Nephron progenitor cell (in vitro differentiated cells): ENCODE results near the gene BTNL8.

Experiments
- DNase-seq: peaks from one replicate; pipeline ENCODE4 v3.0.0; 2021
- H3K27ac Mint-ChIP-seq: 2 replicates; pipeline ENCODE4 v1.8.0; 2021; ENCODE audit warnings: mild to moderate bottlenecking, moderate library complexity, mixed read lengths
- H3K27me3 Mint-ChIP-seq: 2 replicates; pipeline ENCODE4 v1.8.0; 2021; ENCODE audit warnings: mild to moderate bottlenecking, low read depth, mixed read lengths; ENCODE audit not compliant: poor library complexity
- H3K36me3 Mint-ChIP-seq: 2 replicates; pipeline ENCODE4 v1.8.0; 2021; ENCODE audit warnings: low read depth, mixed read lengths
- H3K4me1 Mint-ChIP-seq: 2 replicates; pipeline ENCODE4 v1.8.0; 2021; ENCODE audit warnings: mixed read lengths
- H3K4me3 Mint-ChIP-seq: 2 replicates; pipeline ENCODE4 v1.8.0; 2021; ENCODE audit warnings: mild to moderate bottlenecking, moderate library complexity, mixed read lengths
- H3K9me3 Mint-ChIP-seq: 2 replicates; pipeline ENCODE4 v1.8.0; 2021; ENCODE audit warnings: mild to moderate bottlenecking, moderate library complexity, mixed read lengths
- CTCF ChIP-seq: fragments of 200-600 bp; sonication (generic); IDR thresholded peaks from 2 replicates; pipeline ENCODE4 v1.5.0; 2021; ENCODE audit warnings: antibody characterized with exemption

Gene BTNL8

GRCh38 chr5:180910182-180910581 lies 11.2 kb downstream of the BTNL8 start:
- no peak for TF ChIP-seq CTCF
- Mint-ChIP-seq H3K4me1 (peaks cover 15% of the 10 kb centered on the region), H3K4me3 (no peak overlapping the region), H3K9me3 (peaks cover 26% of the 10 kb centered on the region), H3K27me3 (peaks cover 8% of the 10 kb centered on the region), H3K27ac (no peak overlapping the region), H3K36me3 (peaks cover 5% of the 10 kb centered on the region)
- no peak for DNase-seq

GRCh38 chr5:180910735-180911134 lies 11.8 kb downstream of the BTNL8 start:
- no peak for TF ChIP-seq CTCF
- H3K27ac Mint-ChIP-seq: no peak overlapping the region
- DNase-seq: no peak
- no peak overlapping the region for H3K4me3 Mint-ChIP-seq
- H3K4me1 Mint-ChIP-seq: peaks cover 15% of the 10 kb centered on the region
- peaks cover 26% of the 10 kb centered on the region for H3K9me3 Mint-ChIP-seq
- peaks cover 8% of the 10 kb centered on the region for H3K27me3 Mint-ChIP-seq
- H3K36me3 Mint-ChIP-seq: peaks cover 5% of the 10 kb centered on the region

- Mint-ChIP-seq H3K4me3 (no peak overlapping the region), H3K4me1 (peaks cover 8% of the 10 kb centered on the region), H3K27me3 (peaks cover 2% of the 10 kb centered on the region), H3K36me3 (no peaks in the 10 kb centered on the region), H3K27ac (no peak overlapping the region), H3K9me3 (peaks cover 12% of the 10 kb centered on the region)
- no peak for DNase-seq
- no peak for TF ChIP-seq CTCF
Measured at GRCh38 chr5:180914646-180915045, 15.7 kb downstream of the BTNL8 start.

- H3K4me3 Mint-ChIP-seq: no peak overlapping the region
- H3K27me3 Mint-ChIP-seq: peaks cover 2% of the 10 kb centered on the region
- no peak for DNase-seq
- TF ChIP-seq CTCF: no peak
- no peak overlapping the region for H3K27ac Mint-ChIP-seq
- H3K36me3 Mint-ChIP-seq: no peaks in the 10 kb centered on the region
- peaks cover 5% of the 10 kb centered on the region for H3K9me3 Mint-ChIP-seq
- peaks cover 1% of the 10 kb centered on the region for H3K4me1 Mint-ChIP-seq
Measured at GRCh38 chr5:180915924-180916323, 17.0 kb downstream of the BTNL8 start.

- Mint-ChIP-seq H3K27ac (no peak overlapping the region), H3K27me3 (peaks cover 11% of the 10 kb centered on the region), H3K9me3 (peaks cover 15% of the 10 kb centered on the region), H3K4me3 (no peak overlapping the region), H3K4me1 (no peaks in the 10 kb centered on the region), H3K36me3 (no peaks in the 10 kb centered on the region)
- no peak for DNase-seq
- no peak for TF ChIP-seq CTCF
Measured at GRCh38 chr5:180918380-180918779, 19.4 kb downstream of the BTNL8 start.

- Mint-ChIP-seq H3K36me3 (no peaks in the 10 kb centered on the region), H3K27me3 (peaks cover 16% of the 10 kb centered on the region), H3K4me3 (no peak overlapping the region), H3K9me3 (peaks cover 31% of the 10 kb centered on the region), H3K4me1 (no peaks in the 10 kb centered on the region), H3K27ac (no peak overlapping the region)
- TF ChIP-seq CTCF: no peak
- DNase-seq: no peak
Measured at GRCh38 chr5:180920710-180921109, 21.8 kb downstream of the BTNL8 start.
